SH-SY5Y (cell line): ENCODE data around the gene PITPNC1.

Experiments
- GATA2 ChIP-seq: IDR thresholded peaks from 2 replicates; pipeline ENCODE4 v1.6.1; 2011; ENCODE audit warnings: mild to moderate bottlenecking, low read depth, low read length
- GATA3 ChIP-seq: IDR thresholded peaks from 2 replicates; pipeline ENCODE4 v1.6.1; 2011; ENCODE audit warnings: low read depth, mild to moderate bottlenecking, low read length, moderate library complexity

PITPNC1 gene

DNA sequence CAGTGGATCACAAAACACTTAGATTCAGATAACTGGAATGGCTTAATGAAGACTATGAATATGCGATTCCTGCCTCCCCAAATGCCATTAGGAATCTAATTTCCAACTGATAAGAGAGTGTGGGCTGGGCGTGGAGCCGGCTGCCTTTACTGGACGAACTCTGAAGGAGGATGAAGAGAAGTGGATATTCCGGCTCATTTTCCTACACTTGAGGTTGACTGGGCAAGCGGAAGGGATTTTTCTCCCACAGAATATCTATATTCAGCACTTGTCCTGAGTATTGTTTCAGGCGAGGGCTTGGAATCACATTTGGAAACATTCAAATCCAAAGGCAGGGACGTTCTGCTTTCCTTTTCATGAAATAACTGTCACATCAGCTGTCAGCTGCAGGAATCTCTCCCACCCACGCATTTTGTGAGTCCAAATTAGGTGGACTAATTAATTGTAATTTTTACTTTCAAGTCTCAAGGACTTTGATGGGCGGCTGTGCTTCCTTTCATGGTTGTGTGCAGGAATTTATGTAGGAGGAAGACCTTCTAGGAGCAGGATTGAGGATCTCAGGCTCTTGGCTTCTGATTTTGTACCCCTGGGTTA lies 138.5 kb downstream of the PITPNC1 start:
- TF ChIP-seq GATA2 (no peak), GATA3 (no peak)

GRCh38 chr17:67517325-67517724 lies 140.2 kb downstream of the PITPNC1 start:
- TF ChIP-seq GATA2 (no peak), GATA3 (no peak)

GRCh38 chr17:67518876-67519275 lies 141.8 kb downstream of the PITPNC1 start:
- TF ChIP-seq GATA3: no peak

DNA sequence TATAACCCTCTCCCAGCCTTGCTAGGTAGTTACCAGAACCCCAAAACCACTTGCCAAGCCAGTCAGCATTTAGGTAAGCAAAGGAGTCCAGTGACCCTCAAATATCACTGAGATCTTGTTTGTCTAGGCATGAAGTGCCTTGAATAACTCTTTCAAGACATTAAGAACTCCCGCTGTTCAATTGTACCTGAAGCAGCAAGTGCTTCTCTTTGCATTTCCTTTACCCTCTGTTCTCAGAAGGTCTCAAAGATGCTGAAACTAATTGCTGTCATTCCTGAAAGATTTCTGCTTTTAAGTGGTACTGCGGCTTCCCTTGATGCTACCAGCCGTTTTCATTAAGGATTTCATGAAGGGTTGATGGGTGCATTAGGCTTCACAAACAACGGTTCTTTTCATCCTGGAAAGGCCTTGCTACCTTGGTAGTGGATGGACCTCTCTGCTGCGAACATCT lies 142.7 kb downstream of the PITPNC1 start:
- TF ChIP-seq GATA3 (no peak), GATA2 (no peak)

GRCh38 chr17:67520252-67520906 lies 143.3 kb downstream of the PITPNC1 start:
- no peak for TF ChIP-seq GATA3
- TF ChIP-seq GATA2: no peak

GRCh38 chr17:67520916-67521774 lies 144.1 kb downstream of the PITPNC1 start:
- TF ChIP-seq GATA3: no peak
- no peak for TF ChIP-seq GATA2

DNA sequence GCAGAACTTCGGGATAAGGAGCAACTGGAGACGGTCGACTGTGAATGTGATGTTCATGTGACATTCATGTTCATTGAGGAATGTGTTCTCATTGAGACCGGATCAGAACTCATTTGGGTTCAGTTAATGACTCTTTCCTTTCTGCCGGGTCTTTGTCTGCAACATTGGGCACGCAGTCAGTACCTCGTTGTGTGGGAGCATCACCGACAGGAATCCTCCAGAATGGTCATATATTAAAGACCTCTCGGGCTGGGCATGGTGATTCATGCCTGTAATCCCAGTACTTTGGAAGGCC lies 144.6 kb downstream of the PITPNC1 start:
- no peak for TF ChIP-seq GATA2
- no peak for TF ChIP-seq GATA3

GRCh38 chr17:67523101-67523500 lies 146.0 kb downstream of the PITPNC1 start:
- TF ChIP-seq GATA2 (no peak), GATA3 (no peak)

- TF ChIP-seq GATA3 (no peak), GATA2 (no peak)
Observed at GRCh38 chr17:67525239-67526135, 148.4 kb downstream of the PITPNC1 start.

GRCh38 chr17:67526700-67527099 lies 149.6 kb downstream of the PITPNC1 start:
- no peak for TF ChIP-seq GATA2
- TF ChIP-seq GATA3: no peak

DNA sequence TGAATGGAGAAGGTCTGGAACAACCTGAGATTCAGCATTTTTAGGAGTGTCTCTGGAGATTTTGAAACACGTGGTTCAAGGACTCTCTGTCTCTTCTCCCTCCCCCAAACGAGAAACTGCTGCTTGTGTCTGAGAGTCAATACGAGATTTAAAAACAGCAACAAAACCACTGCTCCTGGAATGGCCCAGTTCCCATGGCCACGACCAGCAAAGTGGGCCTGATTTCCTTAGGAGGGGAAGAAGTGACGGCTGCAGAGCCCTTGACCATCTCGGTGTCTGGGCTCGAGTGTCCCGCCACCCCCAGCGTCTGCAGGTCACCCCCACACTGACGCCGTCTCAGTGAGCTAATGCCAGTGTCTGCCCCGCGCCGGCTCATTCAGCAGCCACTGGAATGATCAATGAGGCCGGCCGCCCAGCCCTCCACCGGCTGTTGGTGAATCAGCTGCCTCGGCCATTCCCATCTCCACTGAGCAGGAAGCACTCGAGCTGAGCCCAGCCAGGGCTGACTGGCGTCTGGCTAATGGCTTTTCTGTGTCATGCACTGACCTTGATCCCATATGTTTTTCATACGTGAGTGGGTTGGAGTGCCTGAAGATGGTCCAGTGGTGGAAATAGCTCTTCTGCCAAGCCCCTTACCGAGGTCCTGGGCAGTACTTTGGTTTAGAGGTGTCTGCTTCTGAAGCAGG lies 151.8 kb downstream of the PITPNC1 start:
- TF ChIP-seq GATA3: no peak
- no peak for TF ChIP-seq GATA2

DNA sequence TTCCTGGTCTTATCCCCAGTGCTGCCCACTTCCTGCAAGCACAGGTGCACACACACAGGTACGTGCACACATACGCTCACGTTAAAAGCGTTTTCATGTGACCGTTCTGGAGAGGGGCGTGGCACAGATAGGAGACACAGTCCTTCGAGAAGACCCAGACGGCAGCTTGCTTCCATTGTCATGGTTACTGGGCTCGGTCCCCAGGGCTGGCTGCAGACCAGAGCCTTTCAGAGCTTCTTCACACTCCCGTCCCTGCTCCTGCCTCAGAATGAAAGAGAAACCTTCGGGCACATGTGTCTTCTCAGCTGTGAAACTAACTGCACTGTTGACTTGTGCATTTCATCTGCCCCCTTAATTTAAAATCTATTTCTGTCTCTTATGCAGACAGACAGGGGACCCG lies 154.2 kb downstream of the PITPNC1 start:
- TF ChIP-seq GATA2: no peak
- TF ChIP-seq GATA3: no peak

GRCh38 chr17:67532326-67532871 lies 155.3 kb downstream of the PITPNC1 start:
- TF ChIP-seq GATA2 (no peak), GATA3 (no peak)

DNA sequence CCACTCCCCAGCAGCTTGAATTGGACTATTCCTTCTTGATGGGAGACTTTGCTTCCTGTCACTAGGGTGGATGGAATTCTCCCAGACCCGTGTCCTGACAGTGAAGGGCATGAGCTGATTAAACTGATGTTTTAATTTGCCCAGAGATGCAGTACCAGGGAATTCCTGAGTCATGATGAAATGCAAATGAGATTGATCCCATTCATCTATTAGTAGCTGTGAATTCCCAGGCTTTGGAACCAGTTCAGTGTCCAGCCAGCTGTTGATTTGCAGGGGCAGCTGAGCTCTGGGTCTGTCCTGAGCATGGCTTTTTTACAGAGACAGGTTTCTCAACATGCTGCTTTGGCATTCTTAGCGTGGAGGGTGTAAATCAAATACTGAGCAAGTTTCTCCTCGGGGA lies 157.9 kb downstream of the PITPNC1 start:
- TF ChIP-seq GATA3 (no peak), GATA2 (no peak)
